Natural killer cell (primary cell): ENCODE results near the gene TAS2R60. TPM values are rescaled to one million over a fixed set of nuclear protein-coding genes. Genes with fewer than 3 reads are reported as not detected.
"Not testable (repeated sequence)": the region's sequence is repeated elsewhere in the genome, so short reads cannot be mapped to it uniquely, and the experiment has no call there.

Experiments
- ATAC-seq, 3 donors: fragments of 150-1000 bp in 2 of 3; fragments of 200-7000 bp in 1 of 3; cut with Tn5 transposase; 1 replicate in 1 of 3; 2 replicates in 2 of 3; pipeline ENCODE4 v1.10.0; 2021; ENCODE audit warnings: mild to moderate bottlenecking in 2 of 3, moderate library complexity in 2 of 3
- DNase-seq, 2 donors: peaks; one replicate each; pipeline versions ENCODE4 v3.0.0 to v3.0.0-alpha.2; 2013 to 2021; ENCODE audit warnings: mixed read lengths in 1 of 2
- H3K27ac ChIP-seq: one replicate; pipeline ENCODE4 v1.5.1; 2013; ENCODE audit warnings: mild to moderate bottlenecking, low read length
- H3K27me3 ChIP-seq: one replicate; pipeline ENCODE4 v1.6.1; 2013; ENCODE audit warnings: low read length; ENCODE audit not compliant: control insufficient read depth, insufficient read depth
- H3K36me3 ChIP-seq: one replicate; pipeline ENCODE4 v1.6.1; 2013; ENCODE audit warnings: low read length; ENCODE audit not compliant: control insufficient read depth, insufficient read depth
- H3K4me1 ChIP-seq: one replicate; pipeline ENCODE4 v1.6.1; 2013; ENCODE audit warnings: low read length; ENCODE audit not compliant: control insufficient read depth, insufficient read depth
- H3K4me3 ChIP-seq: one replicate; pipeline ENCODE4 v1.5.1; 2013; ENCODE audit warnings: low read length
- H3K9me3 ChIP-seq: one replicate; pipeline ENCODE4 v1.6.1; 2013; ENCODE audit warnings: low read length; ENCODE audit not compliant: control insufficient read depth, insufficient read depth
- H3K27ac Mint-ChIP-seq, 2 donors: one replicate each; pipeline ENCODE4 v1.8.0; 2022; ENCODE audit warnings: mild to moderate bottlenecking in 2 of 2, mixed read lengths in 2 of 2, moderate library complexity in 1 of 2
- H3K27me3 Mint-ChIP-seq, 2 donors: one replicate each; pipeline ENCODE4 v1.8.0; 2022; ENCODE audit warnings: low read depth in 2 of 2, mixed read lengths in 2 of 2
- H3K36me3 Mint-ChIP-seq: one replicate; pipeline ENCODE4 v1.8.0; 2022; ENCODE audit warnings: mixed read lengths
- H3K4me1 Mint-ChIP-seq, 2 donors: one replicate each; pipeline ENCODE4 v1.8.0; 2022; ENCODE audit warnings: mixed read lengths in 2 of 2
- H3K4me3 Mint-ChIP-seq: one replicate; pipeline ENCODE4 v1.8.0; 2022; ENCODE audit warnings: mild to moderate bottlenecking, moderate library complexity, mixed read lengths
- H3K9me3 Mint-ChIP-seq, 2 donors: one replicate each; pipeline ENCODE4 v1.8.0; 2022; ENCODE audit warnings: mixed read lengths in 2 of 2
- CTCF ChIP-seq: fragments of 200-600 bp; IDR thresholded peaks from one replicate; pipeline ENCODE4 v1.8.0; 2022; ENCODE audit warnings: antibody characterized with exemption
- WGBS: methylation state at CpG from one replicate; pipeline ENCODE4 v1.1.7; 2013; ENCODE audit warnings: missing lambda C conversion rate; ENCODE audit not compliant: insufficient coverage; 5-methylcytosine and 5-hydroxymethylcytosine counted together
- intact Hi-C: fragments of 100-400 bp; cut with micrococcal nuclease; formaldehyde crosslinking; loops from one replicate; pipeline ENCODE4 v1.14.2; 2022
- total RNA-seq, 4 donors: library from RNA; stranded (reverse); fragments of 120-200 nt in 1 of 4; gene quantifications; one replicate each; pipeline versions ENCODE4 v1.2.3 to v1.2.4, GENCODE V29; 2013 to 2022

TAS2R60 gene
- total RNA-seq, 3 donors from 2014 or later (not counting 1 experiment from before 2014, with no cell fraction given) = 0.40 TPM; not detected in 2

GRCh38 chr7:143401265-143401664 is 42.0 kb upstream of the TAS2R60 start:
- intact Hi-C loops = no loop called here
- peaks cover 15 to 21% of the 10 kb centered on the region in 2 donors for H3K27me3 Mint-ChIP-seq
- no peak for TF ChIP-seq CTCF
- H3K4me3 ChIP-seq = no peak overlapping the region
- peaks cover 1% of the 10 kb centered on the region for H3K27me3 ChIP-seq
- no peaks in the 10 kb centered on the region for H3K4me1 ChIP-seq
- no peak overlapping the region for H3K27ac Mint-ChIP-seq
- DNase-seq (no peak), ATAC-seq (no peak)
- no peaks in the 10 kb centered on the region for H3K36me3 Mint-ChIP-seq
- no peaks in the 10 kb centered on the region for H3K9me3 Mint-ChIP-seq
- H3K4me1 Mint-ChIP-seq = no peaks in the 10 kb centered on the region
- H3K9me3 ChIP-seq = no peaks in the 10 kb centered on the region
- WGBS = 95% methylated on average over 12 of the region's 12 CpGs
- no peak overlapping the region for H3K27ac ChIP-seq
- H3K4me3 Mint-ChIP-seq = no peak overlapping the region
- H3K36me3 ChIP-seq = no peaks in the 10 kb centered on the region

- H3K27me3 ChIP-seq, H3K4me1 ChIP-seq, H3K27ac ChIP-seq, H3K9me3 ChIP-seq, H3K36me3 Mint-ChIP-seq, H3K4me1 Mint-ChIP-seq, H3K27ac Mint-ChIP-seq, H3K4me3 ChIP-seq, H3K36me3 ChIP-seq, DNase-seq, H3K4me3 Mint-ChIP-seq, intact Hi-C loops, ATAC-seq, H3K9me3 Mint-ChIP-seq: not testable (repeated sequence)
- H3K27me3 Mint-ChIP-seq = peaks cover 22 to 30% of the 10 kb centered on the region in 2 donors
- 97% methylated on average over 4 of the region's 4 CpGs for WGBS
Observed at GRCh38 chr7:143402233-143402632, 41.0 kb upstream of the TAS2R60 start.

- H3K9me3 ChIP-seq = no peaks in the 10 kb centered on the region
- TF ChIP-seq CTCF = no peak
- ATAC-seq (no peak), DNase-seq (no peak)
- Mint-ChIP-seq H3K36me3 (no peaks in the 10 kb centered on the region), H3K27me3 (peaks cover 45 to 54% of the 10 kb centered on the region in 2 donors), H3K9me3 (no peaks in the 10 kb centered on the region), H3K4me3 (no peak overlapping the region), H3K27ac (no peak overlapping the region), H3K4me1 (peaks cover 27 to 33% of the 10 kb centered on the region in 2 donors)
- intact Hi-C loops = no loop called here
- no peak overlapping the region for H3K4me3 ChIP-seq
- no peak overlapping the region for H3K27ac ChIP-seq
- no peaks in the 10 kb centered on the region for H3K36me3 ChIP-seq
- H3K4me1 ChIP-seq = peaks cover 30% of the 10 kb centered on the region
- WGBS = 89% methylated on average over 9 of the region's 9 CpGs
- peaks cover 20% of the 10 kb centered on the region for H3K27me3 ChIP-seq
Observed at GRCh38 chr7:143405173-143406001, 37.9 kb upstream of the TAS2R60 start.

- TF ChIP-seq CTCF = no peak
- ATAC-seq (no peak), DNase-seq (no peak)
- peaks cover 49 to 60% of the 10 kb centered on the region in 2 donors for H3K27me3 Mint-ChIP-seq
- H3K9me3 Mint-ChIP-seq = no peaks in the 10 kb centered on the region
- peaks cover 27 to 33% of the 10 kb centered on the region in 2 donors for H3K4me1 Mint-ChIP-seq
- H3K27ac Mint-ChIP-seq = no peak overlapping the region
- no peaks in the 10 kb centered on the region for H3K36me3 Mint-ChIP-seq
- Histone ChIP-seq H3K27ac (no peak overlapping the region), H3K9me3 (no peaks in the 10 kb centered on the region), H3K4me1 (peaks cover 30% of the 10 kb centered on the region), H3K4me3 (no peak overlapping the region), H3K27me3 (peaks cover 24% of the 10 kb centered on the region), H3K36me3 (no peaks in the 10 kb centered on the region)
- no peak overlapping the region for H3K4me3 Mint-ChIP-seq
- 91% methylated on average over 3 of the region's 3 CpGs for WGBS
- intact Hi-C loops = no loop called here
Observed at GRCh38 chr7:143406002-143406357, 37.3 kb upstream of the TAS2R60 start.
